Measurements from ENCODE around the gene MTHFSD. TPM values are rescaled to one million over a fixed set of nuclear protein-coding genes. Genes with fewer than 3 reads are reported as not detected.

The MTHFSD gene
- total and polyA plus RNA-seq, 10 of the 15 experiments (the other 5 are each of a cell fraction or from before 2014, with no cell fraction given), result 2.2 to 24.5 (median 18.1) TPM

DNA sequence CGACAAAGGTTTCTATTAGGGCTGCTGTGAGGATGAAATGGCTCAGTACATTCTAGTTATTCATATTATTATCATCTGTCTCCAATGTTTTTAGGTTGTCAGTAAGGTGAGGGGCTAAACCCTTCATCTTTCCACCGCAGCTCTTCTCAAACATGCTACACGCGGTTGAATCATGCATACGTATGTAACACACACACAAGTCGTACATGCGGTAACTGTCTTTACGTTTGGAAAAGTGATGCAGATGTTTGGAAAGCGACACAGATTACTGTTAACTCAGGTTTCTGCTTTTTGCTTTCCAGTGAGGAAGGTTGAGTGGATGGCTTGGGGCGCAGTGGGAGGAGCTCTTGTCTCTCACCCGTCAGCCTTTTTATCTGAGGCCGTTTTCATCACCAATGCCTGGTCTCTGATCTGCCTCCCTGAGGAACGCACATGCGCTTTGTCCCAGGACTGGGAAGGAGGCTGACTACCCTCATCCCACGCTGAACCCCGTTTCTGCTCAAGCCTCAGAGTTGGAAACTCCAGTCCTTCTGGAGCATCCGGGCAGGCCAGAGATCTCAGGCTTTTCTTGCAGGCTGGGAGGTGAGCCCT is 20.2 kb upstream of the MTHFSD start:
- CTCF ChIA-PET, result interaction anchor here (1.6 to 1.8 kb wide), 2 partner anchors 11 to 299 kb away, joined by 4 to 5 read pairs; no protein-coding TSS in a partner anchor
- H3K9me3 ChIP-seq (replicated peaks; ENCODE audit: control insufficient read depth, insufficient read depth, low read length), result no peaks in the 10 kb centered on the region
- H3K4me2 ChIP-seq (ENCODE audit: control insufficient read depth, insufficient read depth), result no peak overlapping the region
- in situ Hi-C loops (cut with MboI), result no loop called here
- FAIRE-seq, result no peak
- intact Hi-C loops (cut with micrococcal nuclease; ENCODE audit: unreplicated experiment), result no loop called here
- RAD21 ChIA-PET (ENCODE audit: unreplicated experiment), result interaction anchor here (1.8 kb wide), 1 partner anchor 11 kb away, joined by 7 read pairs; no protein-coding TSS in a partner anchor
- no TSS peak for BruUV-seq (replicated peaks)
- H3K4me3 ChIP-seq, result no peak overlapping the region
- H3K9ac ChIP-seq (ENCODE audit: control insufficient read depth, insufficient read depth, low read length), result no peak overlapping the region
- H3K27me3 ChIP-seq (replicated peaks in 1 of 2; ENCODE audit: control insufficient read depth in 2 of 2, insufficient read depth in 2 of 2, low read length in 1 of 2), result peaks cover 2 to 6% of the 10 kb centered on the region in 2 experiments; a peak in 2 of 4 replicates
- H2AFZ ChIP-seq (ENCODE audit: control insufficient read depth, low read depth, low read length), result no peak overlapping the region
- 65% methylated on average over 17 of the region's 17 CpGs for WGBS (ENCODE audit: insufficient coverage, insufficient replicate concordance, low lambda C conversion rate, missing lambda C conversion rate)
- POLR2A ChIA-PET, result no interaction called here
- H3K36me3 ChIP-seq (ENCODE audit: control insufficient read depth in 2 of 2, insufficient read depth in 2 of 2, low read length in 1 of 2), result no peaks in the 10 kb centered on the region
- TF ChIP-seq, protein P1, sequence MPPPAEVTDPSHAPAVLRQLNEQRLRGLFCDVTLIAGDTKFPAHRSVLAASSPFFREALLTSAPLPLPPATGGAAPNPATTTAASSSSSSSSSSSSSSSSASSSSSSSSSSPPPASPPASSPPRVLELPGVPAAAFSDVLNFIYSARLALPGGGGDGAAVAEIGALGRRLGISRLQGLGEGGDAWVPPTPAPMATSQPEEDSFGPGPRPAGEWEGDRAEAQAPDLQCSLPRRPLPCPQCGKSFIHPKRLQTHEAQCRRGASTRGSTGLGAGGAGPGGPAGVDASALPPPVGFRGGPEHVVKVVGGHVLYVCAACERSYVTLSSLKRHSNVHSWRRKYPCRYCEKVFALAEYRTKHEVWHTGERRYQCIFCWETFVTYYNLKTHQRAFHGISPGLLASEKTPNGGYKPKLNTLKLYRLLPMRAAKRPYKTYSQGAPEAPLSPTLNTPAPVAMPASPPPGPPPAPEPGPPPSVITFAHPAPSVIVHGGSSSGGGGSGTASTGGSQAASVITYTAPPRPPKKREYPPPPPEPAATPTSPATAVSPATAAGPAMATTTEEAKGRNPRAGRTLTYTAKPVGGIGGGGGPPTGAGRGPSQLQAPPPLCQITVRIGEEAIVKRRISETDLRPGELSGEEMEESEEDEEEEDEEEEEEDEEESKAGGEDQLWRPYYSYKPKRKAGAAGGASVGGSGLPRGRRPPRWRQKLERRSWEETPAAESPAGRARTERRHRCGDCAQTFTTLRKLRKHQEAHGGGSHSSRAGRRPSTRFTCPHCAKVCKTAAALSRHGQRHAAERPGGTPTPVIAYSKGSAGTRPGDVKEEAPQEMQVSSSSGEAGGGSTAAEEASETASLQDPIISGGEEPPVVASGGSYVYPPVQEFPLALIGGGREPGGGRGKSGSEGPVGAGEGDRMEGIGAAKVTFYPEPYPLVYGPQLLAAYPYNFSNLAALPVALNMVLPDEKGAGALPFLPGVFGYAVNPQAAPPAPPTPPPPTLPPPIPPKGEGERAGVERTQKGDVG (CRISPR knock-in tag; IDR thresholded peaks at IDR 0.05), result no peak
- no peaks in the 10 kb centered on the region for H3K79me2 ChIP-seq (ENCODE audit: control insufficient read depth, insufficient read depth, low read length)
- SMC1A ChIA-PET (ENCODE audit: uncharacterized antibody, unreplicated experiment), result no interaction called here
- DNase-seq (ENCODE audit: low read depth, low spot score), result no peak
- H3K27ac ChIP-seq (ENCODE audit: control insufficient read depth, insufficient read depth), result no peak overlapping the region
- H3K4me1 ChIP-seq (ENCODE audit: control insufficient read depth, insufficient read depth, low read length), result no peaks in the 10 kb centered on the region
- no peak for ATAC-seq
- no peaks in the 10 kb centered on the region for H4K20me1 ChIP-seq (ENCODE audit: control insufficient read depth, insufficient read depth)

DNA sequence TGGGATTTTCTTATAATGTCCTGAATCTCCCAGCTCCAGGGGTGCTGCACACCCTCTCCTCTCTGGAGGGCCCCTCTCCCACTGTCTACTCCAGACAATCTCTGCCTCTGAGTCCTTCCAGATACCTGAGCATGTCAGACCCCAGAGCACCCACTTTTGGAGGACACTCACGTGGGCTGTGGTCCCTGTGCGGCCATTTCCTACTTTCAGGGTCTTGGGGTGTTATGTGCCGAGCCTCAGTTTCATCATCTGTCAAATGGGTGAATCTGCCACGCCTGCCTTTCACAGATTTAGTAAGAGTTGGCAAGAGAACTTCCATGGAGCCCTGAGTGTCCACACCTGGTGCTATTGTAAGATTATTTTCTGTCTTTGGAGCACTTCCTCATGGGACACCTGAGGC is 19.6 kb upstream of the MTHFSD start:
- no peaks in the 10 kb centered on the region for H3K9me3 ChIP-seq (replicated peaks; ENCODE audit: control insufficient read depth, insufficient read depth, low read length)
- no peak for ATAC-seq
- POLR2A ChIA-PET, result no interaction called here
- no peak overlapping the region for H3K4me2 ChIP-seq (ENCODE audit: control insufficient read depth, insufficient read depth)
- intact Hi-C loops (cut with micrococcal nuclease; ENCODE audit: unreplicated experiment), result no loop called here
- no peaks in the 10 kb centered on the region for H3K79me2 ChIP-seq (ENCODE audit: control insufficient read depth, insufficient read depth, low read length)
- H4K20me1 ChIP-seq (ENCODE audit: control insufficient read depth, insufficient read depth), result no peaks in the 10 kb centered on the region
- no peak for DNase-seq (ENCODE audit: low read depth, low spot score)
- no peaks in the 10 kb centered on the region for H3K4me1 ChIP-seq (ENCODE audit: control insufficient read depth, insufficient read depth, low read length)
- H2AFZ ChIP-seq (ENCODE audit: control insufficient read depth, low read depth, low read length), result no peak overlapping the region
- 0% methylated on average over 4 of the region's 4 CpGs for WGBS (ENCODE audit: insufficient coverage, insufficient replicate concordance, low lambda C conversion rate, missing lambda C conversion rate)
- BruUV-seq (replicated peaks), result no TSS peak
- FAIRE-seq, result no peak
- in situ Hi-C loops (cut with MboI), result no loop called here
- SMC1A ChIA-PET (ENCODE audit: uncharacterized antibody, unreplicated experiment), result no interaction called here
- CTCF ChIA-PET, result interaction anchor here (1.6 to 1.8 kb wide), 2 partner anchors 10 to 299 kb away, joined by 4 to 5 read pairs; no protein-coding TSS in a partner anchor
- RAD21 ChIA-PET (ENCODE audit: unreplicated experiment), result no interaction called here
- H3K9ac ChIP-seq (ENCODE audit: control insufficient read depth, insufficient read depth, low read length), result no peak overlapping the region
- H3K27ac ChIP-seq (ENCODE audit: control insufficient read depth, insufficient read depth), result no peak overlapping the region
- H3K4me3 ChIP-seq, result no peak overlapping the region
- no peaks in the 10 kb centered on the region for H3K36me3 ChIP-seq (ENCODE audit: control insufficient read depth in 2 of 2, insufficient read depth in 2 of 2, low read length in 1 of 2)
- H3K27me3 ChIP-seq (replicated peaks in 1 of 2; ENCODE audit: control insufficient read depth in 2 of 2, insufficient read depth in 2 of 2, low read length in 1 of 2), result peaks cover 2 to 9% of the 10 kb centered on the region in 2 experiments; a peak in 2 of 4 replicates
- TF ChIP-seq, protein P2, sequence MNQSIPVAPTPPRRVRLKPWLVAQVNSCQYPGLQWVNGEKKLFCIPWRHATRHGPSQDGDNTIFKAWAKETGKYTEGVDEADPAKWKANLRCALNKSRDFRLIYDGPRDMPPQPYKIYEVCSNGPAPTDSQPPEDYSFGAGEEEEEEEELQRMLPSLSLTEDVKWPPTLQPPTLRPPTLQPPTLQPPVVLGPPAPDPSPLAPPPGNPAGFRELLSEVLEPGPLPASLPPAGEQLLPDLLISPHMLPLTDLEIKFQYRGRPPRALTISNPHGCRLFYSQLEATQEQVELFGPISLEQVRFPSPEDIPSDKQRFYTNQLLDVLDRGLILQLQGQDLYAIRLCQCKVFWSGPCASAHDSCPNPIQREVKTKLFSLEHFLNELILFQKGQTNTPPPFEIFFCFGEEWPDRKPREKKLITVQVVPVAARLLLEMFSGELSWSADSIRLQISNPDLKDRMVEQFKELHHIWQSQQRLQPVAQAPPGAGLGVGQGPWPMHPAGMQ (IDR thresholded peaks at IDR 0.05; ENCODE audit: borderline replicate concordance), result no peak
- TF ChIP-seq SMAD1 (IDR thresholded peaks at IDR 0.05; ENCODE audit: low read depth, partially characterized antibody) (no peak), BCL11A (IDR thresholded peaks at IDR 0.05; ENCODE audit: low read depth, low read length) (no peak), CREB1 (IDR thresholded peaks at IDR 0.05; ENCODE audit: low read depth) (no peak), POLR2AphosphoS5 (IDR thresholded peaks at IDR 0.05; ENCODE audit: low read length) (no peak), KAT2A (conservative IDR thresholded peaks at IDR 0.05; ENCODE audit: control insufficient read depth, low read depth, low read length) (no peak), STAT3 (IDR thresholded peaks at IDR 0.05; ENCODE audit: low read depth, low read length) (no peak), POLR2AphosphoS2 (IDR thresholded peaks at IDR 0.05; ENCODE audit: low read depth, low read length) (no peak)
- TF ChIP-seq, protein P3, sequence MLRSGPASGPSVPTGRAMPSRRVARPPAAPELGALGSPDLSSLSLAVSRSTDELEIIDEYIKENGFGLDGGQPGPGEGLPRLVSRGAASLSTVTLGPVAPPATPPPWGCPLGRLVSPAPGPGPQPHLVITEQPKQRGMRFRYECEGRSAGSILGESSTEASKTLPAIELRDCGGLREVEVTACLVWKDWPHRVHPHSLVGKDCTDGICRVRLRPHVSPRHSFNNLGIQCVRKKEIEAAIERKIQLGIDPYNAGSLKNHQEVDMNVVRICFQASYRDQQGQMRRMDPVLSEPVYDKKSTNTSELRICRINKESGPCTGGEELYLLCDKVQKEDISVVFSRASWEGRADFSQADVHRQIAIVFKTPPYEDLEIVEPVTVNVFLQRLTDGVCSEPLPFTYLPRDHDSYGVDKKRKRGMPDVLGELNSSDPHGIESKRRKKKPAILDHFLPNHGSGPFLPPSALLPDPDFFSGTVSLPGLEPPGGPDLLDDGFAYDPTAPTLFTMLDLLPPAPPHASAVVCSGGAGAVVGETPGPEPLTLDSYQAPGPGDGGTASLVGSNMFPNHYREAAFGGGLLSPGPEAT (IDR thresholded peaks at IDR 0.05; ENCODE audit: low read depth), result no peak

Measured in GM12878 (cell line).